T-cell (primary cell): ENCODE results near the gene LY6G6D. TPM values are rescaled to one million over a fixed set of nuclear protein-coding genes. Genes with fewer than 3 reads are reported as not detected.

Source experiments
- ATAC-seq, 4 experiments: fragments of 200-7000 bp in 3 of 4; fragments of 150-1000 bp in 1 of 4; cut with Tn5 transposase; replicated peaks in 1 of 4; 1 replicate in 3 of 4; 2 replicates in 1 of 4; pipeline ENCODE4 v1.10.0; 2021; ENCODE audit warnings: moderate library complexity in 3 of 4, mild to moderate bottlenecking in 2 of 4, moderate number of reproducible peaks in 1 of 4
- CTCF ChIA-PET, 2 donors: fragments of 300-600 bp; sonication (Branson Sonifier 250); formaldehyde crosslinking; loops; one replicate each; lab custom pipeline; 2022; ENCODE audit warnings: antibody characterized with exemption in 2 of 2; lab: Charles Lee
- POLR2A ChIA-PET, 2 donors: fragments of 300-600 bp; sonication (Branson Sonifier 250); formaldehyde crosslinking; loops; one replicate each; lab custom pipeline; 2022; ENCODE audit warnings: antibody characterized with exemption in 2 of 2; lab: Charles Lee
- DNase-seq, 35 experiments: peaks; one replicate each; pipeline versions ENCODE4 v3.0.0 to v3.0.0-alpha.2; 2013 to 2023
- H3K27ac ChIP-seq: one replicate; pipeline ENCODE4 v1.5.1; 2013; ENCODE audit warnings: low read length
- H3K27me3 ChIP-seq, 2 experiments: replicated peaks in 1 of 2; 1 replicate in 1 of 2; 2 replicates in 1 of 2; pipeline versions ENCODE4 v1.6.1 to v1.7.0; 2013; ENCODE audit warnings: low read length in 1 of 2, mixed read lengths in 1 of 2; ENCODE audit not compliant: control insufficient read depth in 2 of 2, insufficient read depth in 2 of 2; ENCODE audit errors: extremely low read depth in 1 of 2
- H3K36me3 ChIP-seq, 2 donors: 1 replicate in 1 of 2; 2 replicates in 1 of 2; pipeline versions ENCODE4 v1.6.1 to v1.7.0; 2013; ENCODE audit warnings: low read length in 1 of 2; ENCODE audit not compliant: control insufficient read depth in 2 of 2, insufficient read depth in 1 of 2; ENCODE audit errors: extremely low read depth in 1 of 2
- H3K4me1 ChIP-seq, 2 experiments: 1 replicate in 1 of 2; 2 replicates in 1 of 2; pipeline versions ENCODE4 v1.6.1 to v1.7.0; 2013; ENCODE audit warnings: low read length in 2 of 2, mixed read lengths in 1 of 2; ENCODE audit not compliant: insufficient read depth in 2 of 2, control insufficient read depth in 1 of 2; ENCODE audit errors: extremely low read depth in 1 of 2
- H3K4me3 ChIP-seq, 2 donors: 1 replicate in 1 of 2; 2 replicates in 1 of 2; pipeline versions ENCODE4 v1.5.1 to v1.7.0; 2013; ENCODE audit warnings: mild to moderate bottlenecking in 2 of 2, low read length in 1 of 2, moderate library complexity in 1 of 2; ENCODE audit not compliant: control insufficient read depth in 1 of 2; ENCODE audit errors: extremely low read depth in 1 of 2
- H3K9me3 ChIP-seq: 2 replicates; pipeline ENCODE4 v1.7.0; 2013
- H3K27ac Mint-ChIP-seq, 2 donors: one replicate each; pipeline ENCODE4 v1.8.0; 2020 to 2021; ENCODE audit warnings: mild to moderate bottlenecking in 2 of 2, mixed read lengths in 2 of 2
- H3K27me3 Mint-ChIP-seq, 2 donors: one replicate each; pipeline ENCODE4 v1.8.0; 2021 to 2022; ENCODE audit warnings: mixed read lengths in 2 of 2
- H3K36me3 Mint-ChIP-seq: one replicate; pipeline ENCODE4 v1.8.0; 2021; ENCODE audit warnings: mixed read lengths
- H3K4me1 Mint-ChIP-seq, 3 donors: one replicate each; pipeline ENCODE4 v1.8.0; 2020 to 2022; ENCODE audit warnings: mixed read lengths in 3 of 3, mild to moderate bottlenecking in 1 of 3
- H3K4me3 Mint-ChIP-seq, 3 donors: one replicate each; pipeline ENCODE4 v1.8.0; 2020 to 2022; ENCODE audit warnings: mild to moderate bottlenecking in 3 of 3, mixed read lengths in 3 of 3, moderate library complexity in 3 of 3
- H3K9me3 Mint-ChIP-seq, 3 donors: one replicate each; pipeline ENCODE4 v1.8.0; 2020 to 2022; ENCODE audit warnings: mixed read lengths in 3 of 3
- WGBS: methylation state at CpG from one replicate; pipeline ENCODE4 v1.1.5; 2013; ENCODE audit warnings: missing lambda C conversion rate; ENCODE audit not compliant: insufficient coverage; 5-methylcytosine and 5-hydroxymethylcytosine counted together
- total RNA-seq, 35 experiments: library from RNA in 6 of 35; stranded (reverse) in 6 of 35; fragments of 120-200 nt in 1 of 35; gene quantifications; one replicate each; pipeline versions ENCODE4 v1.2.1 to v1.2.4 and lab custom pipeline; 2013 to 2026

LY6G6D gene
- total RNA-seq, 5 donors from 2014 or later (not counting 1 experiment from before 2014, with no cell fraction given), result not detected

- Mint-ChIP-seq H3K27ac (no peak within 1 kb of the TSS), H3K9me3 (no peaks in the 10 kb centered on the region), H3K4me1 (peaks cover 0 to 9% (median 0%) of the 10 kb centered on the region in 3 donors), H3K36me3 (peaks cover 32% of the 10 kb centered on the region), H3K27me3 (no peaks in the 10 kb centered on the region), H3K4me3 (no peak within 1 kb of the TSS)
- DNase-seq (no peak), ATAC-seq (no peak)
- Histone ChIP-seq H3K4me1 (no peaks in the 10 kb centered on the region), H3K27ac (no peak within 1 kb of the TSS), H3K9me3 (no peaks in the 10 kb centered on the region), H3K36me3 (no peaks in the 10 kb centered on the region), H3K27me3 (no peaks in the 10 kb centered on the region), H3K4me3 (no peak within 1 kb of the TSS)
- POLR2A ChIA-PET, result no interaction called here
- CTCF ChIA-PET, result no interaction called here
- no CpG with 5 or more reads among the region's 4 CpGs for WGBS
These were observed 47.2 kb downstream of the LY6G6D start, which contains the start of gene SAPCD1 for GRCh38 chr6:31762356-31762755. SAPCD1 (plus strand) TSS chr6:31762656; CDS start chr6:31763055, 399 bp downstream.

- H3K36me3 Mint-ChIP-seq, result peaks cover 32% of the 10 kb centered on the region
These were observed 47.9 kb downstream of the LY6G6D start for GRCh38 chr6:31762878-31763618.

GRCh38 chr6:31763619-31763940 is 48.4 kb downstream of the LY6G6D start:
- CTCF ChIA-PET, result no interaction called here
- Histone ChIP-seq H3K36me3 (no peaks in the 10 kb centered on the region), H3K4me3 (no peak overlapping the region), H3K9me3 (no peaks in the 10 kb centered on the region), H3K4me1 (no peaks in the 10 kb centered on the region), H3K27me3 (no peaks in the 10 kb centered on the region), H3K27ac (no peak overlapping the region)
- POLR2A ChIA-PET, result no interaction called here
- H3K27me3 Mint-ChIP-seq, result no peaks in the 10 kb centered on the region
- H3K27ac Mint-ChIP-seq, result no peak overlapping the region
- no peaks in the 10 kb centered on the region for H3K9me3 Mint-ChIP-seq
- 100% methylated on average over 1 of the region's 1 CpG for WGBS
- no peak overlapping the region for H3K4me3 Mint-ChIP-seq
- ATAC-seq, result no peak
- H3K36me3 Mint-ChIP-seq, result peaks cover 32% of the 10 kb centered on the region
- peaks cover 0 to 9% (median 0%) of the 10 kb centered on the region in 3 donors for H3K4me1 Mint-ChIP-seq
- DNase-seq, result no peak

More at GRCh38 chr6:31762878-31763618, 47.9 kb downstream of the LY6G6D start:
- Mint-ChIP-seq H3K4me3 (no peak overlapping the region), H3K4me1 (peaks cover 0 to 9% (median 0%) of the 10 kb centered on the region in 3 donors), H3K9me3 (no peaks in the 10 kb centered on the region), H3K27ac (no peak overlapping the region), H3K27me3 (no peaks in the 10 kb centered on the region)
- ChIA-PET CTCF (no interaction called here), POLR2A (no interaction called here)
- no peaks in the 10 kb centered on the region for H3K36me3 ChIP-seq
- no peaks in the 10 kb centered on the region for H3K27me3 ChIP-seq
- ATAC-seq (no peak), DNase-seq (no peak)
- no peaks in the 10 kb centered on the region for H3K4me1 ChIP-seq
- no peak overlapping the region for H3K27ac ChIP-seq
- 99% methylated on average over 6 of the region's 8 CpGs for WGBS
- H3K4me3 ChIP-seq, result no peak overlapping the region
- no peaks in the 10 kb centered on the region for H3K9me3 ChIP-seq

GRCh38 chr6:31764198-31764597 is 49.0 kb downstream of the LY6G6D start:
- ATAC-seq, result no peak
- H3K4me3 Mint-ChIP-seq, result no peak overlapping the region
- Histone ChIP-seq H3K9me3 (no peaks in the 10 kb centered on the region), H3K4me3 (no peak overlapping the region), H3K4me1 (no peaks in the 10 kb centered on the region), H3K27me3 (no peaks in the 10 kb centered on the region), H3K27ac (no peak overlapping the region), H3K36me3 (no peaks in the 10 kb centered on the region)
- peaks cover 0 to 11% (median 0%) of the 10 kb centered on the region in 3 donors for H3K4me1 Mint-ChIP-seq
- no peaks in the 10 kb centered on the region for H3K9me3 Mint-ChIP-seq
- H3K27ac Mint-ChIP-seq, result no peak overlapping the region
- ChIA-PET POLR2A (no interaction called here), CTCF (no interaction called here)
- DNase-seq, result no peak
- no peaks in the 10 kb centered on the region for H3K27me3 Mint-ChIP-seq
- WGBS, result no CpG with 5 or more reads among the region's 4 CpGs
- peaks cover 28% of the 10 kb centered on the region for H3K36me3 Mint-ChIP-seq

- ChIA-PET CTCF (interaction anchor here in 1 of 2 donors (0.6 kb wide), 1 partner anchor 8 kb away, joined by 7 read pairs; no protein-coding TSS in a partner anchor), POLR2A (no interaction called here)
- H3K4me1 ChIP-seq, result peaks cover 0 to 8% of the 10 kb centered on the region in 2 experiments
- no peaks in the 10 kb centered on the region for H3K27me3 ChIP-seq
- WGBS, result 73% methylated on average over 3 of the region's 9 CpGs
- peaks cover 7 to 17% (median 7%) of the 10 kb centered on the region in 3 donors for H3K4me1 Mint-ChIP-seq
- DNase-seq (no peak), ATAC-seq (no peak)
- H3K36me3 Mint-ChIP-seq, result peaks cover 20% of the 10 kb centered on the region
- no peaks in the 10 kb centered on the region for H3K27me3 Mint-ChIP-seq
- no peaks in the 10 kb centered on the region for H3K9me3 Mint-ChIP-seq
- no peak overlapping the region for H3K27ac ChIP-seq
- no peaks in the 10 kb centered on the region for H3K36me3 ChIP-seq
- H3K4me3 ChIP-seq, result no peak overlapping the region
- no peak overlapping the region for H3K4me3 Mint-ChIP-seq
- no peak overlapping the region for H3K27ac Mint-ChIP-seq
- no peaks in the 10 kb centered on the region for H3K9me3 ChIP-seq
These were observed 50.4 kb downstream of the LY6G6D start for GRCh38 chr6:31765559-31765909.

GRCh38 chr6:31765910-31766794 is 51.0 kb downstream of the LY6G6D start:
- Histone ChIP-seq H3K36me3 (no peaks in the 10 kb centered on the region), H3K27me3 (no peaks in the 10 kb centered on the region), H3K4me1 (peaks cover 0 to 13% of the 10 kb centered on the region in 2 experiments), H3K4me3 (no peak overlapping the region), H3K9me3 (no peaks in the 10 kb centered on the region), H3K27ac (no peak overlapping the region)
- peaks cover 9 to 17% (median 9%) of the 10 kb centered on the region in 3 donors for H3K4me1 Mint-ChIP-seq
- ATAC-seq (no peak), DNase-seq (no peak)
- H3K36me3 Mint-ChIP-seq, result peaks cover 15% of the 10 kb centered on the region
- ChIA-PET POLR2A (interaction anchor here in 1 of 2 donors (0.5 kb wide), 1 partner anchor 82 kb away, joined by 9 read pairs; no protein-coding TSS in a partner anchor), CTCF (interaction anchor here in 1 of 2 donors (0.6 kb wide), 1 partner anchor 213 kb away, joined by 12 read pairs; no protein-coding TSS in a partner anchor)
- H3K9me3 Mint-ChIP-seq, result no peaks in the 10 kb centered on the region
- WGBS, result 84% methylated on average over 33 of the region's 42 CpGs
- H3K4me3 Mint-ChIP-seq, result no peak overlapping the region
- no peak overlapping the region for H3K27ac Mint-ChIP-seq
- no peaks in the 10 kb centered on the region for H3K27me3 Mint-ChIP-seq
